HUDEP-2 (cell line): ENCODE data around the gene ATG3.
"Not testable (repeated sequence)": the region's sequence is repeated elsewhere in the genome, so short reads cannot be mapped to it uniquely, and the experiment has no call there.

Experiments used
- DNase-seq, 76 experiments: peaks; one replicate each; lab custom pipeline; 2025; ENCODE audit not compliant: unreplicated experiment in 76 of 76; lab: John Stamatoyannopoulos, UW

ATG3 gene

GRCh38 chr3:112503304-112503972 is 58.3 kb downstream of the ATG3 start:
- no peak for DNase-seq

- DNase-seq, result no peak
Measured at GRCh38 chr3:112500621-112501020, 61.1 kb downstream of the ATG3 start.

DNA sequence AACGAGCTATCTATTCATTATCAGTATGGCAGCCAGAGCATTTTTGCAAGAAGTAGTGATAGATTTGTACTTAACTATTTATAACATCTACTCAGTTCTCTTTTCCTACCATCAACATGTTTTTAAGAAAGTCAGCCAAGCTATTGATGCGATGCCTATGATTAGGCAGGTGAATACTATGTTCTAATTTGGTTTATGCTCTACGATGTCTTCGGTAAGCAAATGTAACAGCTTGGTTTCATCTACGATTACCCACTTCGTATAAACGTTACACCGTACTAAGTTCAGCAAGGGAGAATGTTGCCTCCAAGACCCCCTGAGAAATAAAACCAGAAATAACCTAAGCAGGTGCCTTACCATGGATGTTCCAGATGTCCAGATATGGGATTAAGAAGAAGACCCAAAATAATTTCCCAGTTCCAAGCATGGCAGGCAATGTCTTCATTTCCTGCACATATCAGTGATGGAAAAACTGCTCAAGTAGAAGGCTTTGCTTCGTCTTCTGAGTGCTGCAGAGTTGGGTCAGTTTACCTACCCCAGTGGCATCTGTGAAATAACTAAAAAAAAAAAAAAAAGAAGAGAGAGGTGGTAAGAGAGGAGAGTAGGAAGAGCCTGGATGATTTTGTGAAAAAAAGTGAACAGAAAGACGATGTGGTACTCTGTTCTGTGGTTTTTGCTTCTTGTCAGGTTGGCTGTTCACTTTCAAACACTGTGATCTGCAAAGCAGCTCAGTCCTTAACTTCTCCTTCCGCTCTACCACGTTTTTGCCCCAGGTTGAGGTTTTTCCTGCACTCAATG is 62.6 kb downstream of the ATG3 start, which contains the start of gene BTLA:
Gene BTLA, minus strand, starts transcription at position 559 of the 798 bp plus-strand sequence. Its CDS starts 114 bp downstream, at position 445.
- no peak for DNase-seq

- no peak for DNase-seq
Measured at GRCh38 chr3:112497897-112498548, 63.7 kb downstream of the ATG3 start.

GRCh38 chr3:112496366-112497067 is 65.2 kb downstream of the ATG3 start:
- no peak for DNase-seq

GRCh38 chr3:112494448-112494767 is 67.4 kb downstream of the ATG3 start:
- DNase-seq, result not testable (repeated sequence)

DNA sequence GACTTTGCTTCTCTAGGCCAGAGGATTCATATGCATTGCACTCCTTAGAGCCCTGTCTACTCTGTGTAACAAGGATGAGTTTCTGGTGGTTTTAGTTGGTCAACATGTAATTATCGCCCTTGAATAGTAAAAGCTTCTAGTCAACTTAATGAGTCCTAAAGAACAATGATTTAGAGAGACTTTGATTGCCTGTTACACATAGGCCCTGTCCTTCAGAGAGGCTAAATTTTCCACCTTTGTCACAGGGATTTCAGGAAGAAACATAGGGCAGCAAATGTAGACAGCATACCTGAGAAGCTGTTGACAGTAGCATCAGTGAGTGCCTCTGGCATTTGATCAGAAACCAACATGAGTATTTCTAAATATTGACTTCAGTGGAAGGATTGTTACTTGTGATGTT is 69.6 kb downstream of the ATG3 start:
- no peak for DNase-seq

- no peak for DNase-seq
Measured at GRCh38 chr3:112491373-112491772, 70.4 kb downstream of the ATG3 start.

DNA sequence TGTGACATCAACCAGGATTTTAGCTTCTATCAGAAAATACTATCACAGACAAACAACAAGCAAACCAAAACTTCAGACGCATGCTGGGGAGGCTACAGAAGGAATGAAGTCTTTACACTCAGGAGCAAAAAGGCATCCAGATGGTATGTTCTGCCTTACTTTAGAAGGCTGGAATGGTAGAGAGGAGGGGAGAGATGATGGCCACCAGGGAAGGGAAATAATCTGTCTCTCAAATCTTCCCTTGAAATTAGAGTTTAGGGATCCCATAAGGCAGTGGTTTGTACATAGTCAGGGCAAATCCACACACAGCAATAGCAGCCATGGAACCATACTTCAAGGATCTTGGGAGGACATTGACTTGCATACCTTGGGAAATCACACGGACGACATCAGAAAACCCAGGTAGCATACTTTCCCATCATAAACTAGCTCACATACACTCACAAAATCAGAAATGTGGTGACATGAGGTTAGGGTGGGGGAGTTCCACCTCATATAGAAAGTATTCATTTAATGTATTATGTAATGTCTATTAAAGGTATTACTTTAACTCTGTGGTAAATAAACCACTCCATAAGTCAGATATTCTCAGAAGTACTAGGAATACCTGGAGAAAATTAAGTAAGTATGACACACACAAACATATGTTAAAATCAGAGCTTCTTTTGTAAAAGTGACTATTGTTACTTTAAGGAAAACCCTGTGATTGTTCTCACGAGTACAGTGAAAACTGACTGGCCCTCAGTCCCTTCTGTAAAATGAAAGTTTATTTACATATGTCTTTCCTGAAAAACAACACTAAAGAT is 71.9 kb downstream of the ATG3 start:
- no peak for DNase-seq

- DNase-seq, result no peak
Measured at GRCh38 chr3:112486811-112487505, 74.8 kb downstream of the ATG3 start.

GRCh38 chr3:112484352-112484751 is 77.4 kb downstream of the ATG3 start:
- DNase-seq, result no peak

DNA sequence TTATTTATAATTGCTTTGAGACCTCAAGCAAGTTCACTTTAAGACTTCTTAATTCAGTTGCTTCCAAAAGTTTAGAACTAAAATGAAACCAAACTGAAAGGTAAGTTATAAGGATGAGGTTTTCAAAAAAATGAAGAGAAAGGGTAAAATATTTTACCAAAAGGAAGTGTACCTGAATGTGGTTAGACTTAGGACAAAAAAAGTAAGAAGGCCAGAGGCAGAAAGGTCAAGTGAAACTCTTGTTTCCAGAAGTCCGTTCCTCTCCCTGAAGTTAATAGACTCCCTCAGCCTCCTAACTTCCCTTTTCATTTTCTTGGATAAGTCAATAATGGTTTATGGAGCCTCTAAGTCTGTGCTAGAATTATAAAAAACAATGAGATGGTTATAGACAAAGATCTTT is 79.1 kb downstream of the ATG3 start:
- no peak for DNase-seq
